LNCAP (cell line): ENCODE results near the gene C1orf116.

ENCODE experiments used
- CTCF ChIP-seq: fragments of 450-650 bp; IDR thresholded peaks from 2 replicates; pipeline ENCODE4 v1.5.1; 2017; ENCODE audit warnings: mild to moderate bottlenecking

Gene C1orf116

GRCh38 chr1:207032528-207033017 is at the start of gene C1orf116:
C1orf116 (minus strand) TSS chr1:207032756; CDS start chr1:207027598, 5,158 bp downstream.
- TF ChIP-seq CTCF: no peak

- TF ChIP-seq CTCF: no peak
Observed at GRCh38 chr1:207081806-207082205, 49.2 kb upstream of the C1orf116 start.

- TF ChIP-seq CTCF: no peak
Observed at GRCh38 chr1:207081088-207081487, 48.5 kb upstream of the C1orf116 start.

GRCh38 chr1:207079706-207080241 is 47.2 kb upstream of the C1orf116 start:
- no peak for TF ChIP-seq CTCF

- no peak for TF ChIP-seq CTCF
Observed at GRCh38 chr1:207078578-207079132, 46.1 kb upstream of the C1orf116 start.

- TF ChIP-seq CTCF: peak; percentile 91
Observed at GRCh38 chr1:207077470-207078377, 45.2 kb upstream of the C1orf116 start.

GRCh38 chr1:207077012-207077411 is 44.5 kb upstream of the C1orf116 start:
- TF ChIP-seq CTCF: no peak
